LNCAP (cell line): ENCODE data around the gene BLM.

Experiments used
- CTCF ChIP-seq: fragments of 450-650 bp; IDR thresholded peaks from 2 replicates; pipeline ENCODE4 v1.5.1; 2017; ENCODE audit warnings: mild to moderate bottlenecking

Gene BLM

DNA sequence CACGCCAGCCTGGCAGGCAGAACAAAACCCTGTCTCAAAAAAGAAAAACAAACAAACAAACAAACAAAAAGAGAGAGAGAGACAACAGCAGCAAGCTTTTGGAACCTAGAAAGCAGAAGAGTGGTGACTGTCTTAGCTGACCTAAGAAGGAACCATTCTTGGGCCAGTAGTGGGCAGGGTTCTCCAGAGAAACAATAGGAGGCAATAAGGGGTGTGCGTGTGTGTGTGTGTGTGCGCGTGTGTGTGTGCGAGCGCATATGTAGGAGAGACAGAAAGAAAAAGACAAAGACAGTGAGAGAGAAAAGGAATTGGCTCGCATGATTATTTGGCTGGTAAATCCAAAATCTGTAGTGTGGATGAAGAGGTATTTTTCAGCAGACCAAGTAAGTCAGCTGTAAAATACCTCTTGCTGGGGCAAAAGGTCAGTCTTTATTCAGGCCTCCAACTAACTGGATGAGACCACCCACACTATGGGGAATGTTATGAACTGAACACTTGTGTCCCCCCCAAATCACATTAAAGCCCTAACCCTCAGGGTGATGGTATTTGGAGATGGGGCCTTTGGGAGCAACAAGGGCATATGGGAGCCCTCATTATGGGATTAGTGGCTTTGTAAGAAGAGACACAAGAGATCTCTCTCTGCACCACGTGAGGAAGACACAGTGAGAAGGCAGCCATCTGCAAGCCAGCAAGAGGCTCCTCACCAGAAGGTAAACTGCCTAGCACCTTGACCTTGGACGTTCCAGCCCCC is 15.1 kb upstream of the BLM start:
- TF ChIP-seq CTCF = no peak

DNA sequence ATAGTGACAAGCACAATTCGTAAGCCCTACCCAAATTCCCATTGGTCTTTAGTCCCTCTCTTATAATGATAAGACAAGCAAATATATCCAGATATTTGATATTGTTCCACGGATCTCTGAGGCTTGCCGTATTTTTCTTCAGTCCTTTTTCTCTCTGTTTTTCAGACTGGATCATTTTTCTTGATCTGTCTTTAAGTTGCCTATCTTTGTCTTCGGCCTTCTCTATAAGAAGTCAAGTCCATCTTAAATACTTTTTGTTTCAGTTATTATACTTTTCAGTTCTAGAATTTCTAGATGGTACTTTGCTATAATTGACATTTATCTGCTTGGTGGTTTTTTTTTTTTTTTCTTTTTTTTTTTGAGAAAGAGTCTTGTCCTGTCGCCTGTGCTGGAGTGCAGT is 13.7 kb upstream of the BLM start:
- TF ChIP-seq CTCF = no peak

DNA sequence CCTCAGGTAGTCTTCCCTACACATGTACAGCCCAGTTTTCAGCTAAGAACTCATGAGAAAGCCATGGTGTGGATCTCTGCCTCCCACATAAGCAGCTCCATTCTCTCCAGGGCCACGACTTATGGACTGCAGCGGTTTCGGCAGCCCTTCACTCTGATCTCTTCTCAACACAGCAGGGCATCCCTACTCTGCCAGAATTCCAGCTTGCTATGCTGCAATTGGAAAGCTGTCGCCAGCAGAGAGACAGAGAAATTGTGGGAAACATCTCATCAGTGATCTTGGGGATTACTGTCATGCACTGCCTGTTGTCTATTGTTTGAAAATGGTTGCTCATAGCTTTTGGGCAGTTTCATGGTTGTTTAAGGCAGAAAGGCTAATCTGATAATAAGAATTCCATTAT is 11.9 kb upstream of the BLM start:
- TF ChIP-seq CTCF = no peak

DNA sequence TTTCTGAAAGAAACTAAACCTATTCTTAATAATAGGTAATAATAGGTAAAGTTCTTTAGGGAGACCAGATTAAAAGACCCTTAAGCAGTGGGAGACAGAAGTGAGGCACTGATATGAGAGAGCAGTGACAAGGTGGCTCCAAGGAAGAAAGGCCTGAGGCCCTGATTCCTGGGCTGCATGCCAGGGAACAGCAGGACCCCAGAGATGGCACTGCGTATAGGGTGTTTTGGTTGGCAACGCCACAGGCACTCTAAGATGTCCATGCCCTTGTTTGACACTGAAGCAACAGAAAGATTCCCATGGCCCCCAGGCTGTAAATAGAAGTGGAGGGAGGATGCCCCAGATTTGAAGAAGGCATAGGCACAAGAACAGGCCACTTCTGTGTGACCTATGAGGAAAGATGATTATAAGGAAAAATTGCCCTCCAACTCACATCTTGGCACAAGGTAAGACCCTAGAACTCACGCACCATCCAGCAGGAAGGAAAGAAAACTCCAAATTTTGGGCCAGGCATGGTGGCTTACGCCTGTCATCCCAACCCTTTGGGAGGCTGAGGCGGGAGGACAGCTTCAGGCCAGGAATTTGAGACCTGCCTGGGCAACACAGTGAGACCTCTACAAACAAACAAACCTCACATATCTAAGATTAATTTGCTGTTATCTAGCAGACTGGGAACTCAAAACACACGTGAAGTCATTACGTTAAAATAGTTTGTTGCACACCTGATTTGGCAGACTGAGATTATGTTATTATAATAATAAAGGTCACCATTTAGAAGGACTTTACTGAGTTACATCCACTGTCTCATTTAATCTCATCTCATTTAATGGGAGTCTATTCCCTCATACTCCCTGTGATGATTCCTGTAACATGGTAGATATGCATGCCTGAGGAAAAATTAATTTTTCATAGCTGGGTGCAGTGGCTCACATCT is 10.5 kb upstream of the BLM start:
- TF ChIP-seq CTCF = no peak

DNA sequence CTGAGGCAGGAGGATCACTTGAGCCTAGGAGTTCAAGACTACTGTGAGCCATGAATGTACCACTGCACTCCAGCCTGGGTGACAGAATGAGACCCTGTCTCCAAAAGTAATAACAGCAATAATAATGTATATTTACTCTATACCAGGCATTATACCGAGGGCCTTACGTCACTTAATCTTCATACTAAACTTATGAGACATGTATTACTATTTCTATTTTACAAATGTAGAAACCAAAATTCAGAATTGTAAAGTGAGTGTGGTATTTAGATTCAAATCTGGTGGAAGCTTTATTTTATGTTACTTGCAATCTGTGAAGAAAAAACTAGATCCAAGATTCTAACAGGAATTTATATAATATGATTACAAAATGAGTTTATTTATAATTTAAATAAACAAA is 9.7 kb upstream of the BLM start:
- no peak for TF ChIP-seq CTCF

GRCh38 chr15:90708516-90708915 is 8.6 kb upstream of the BLM start:
- TF ChIP-seq CTCF = no peak

- no peak for TF ChIP-seq CTCF
Observed at GRCh38 chr15:90709278-90709677, 7.9 kb upstream of the BLM start.
